IMR-90 (cell line): ENCODE measurements around the gene RPS29. TPM values are rescaled to one million over a fixed set of nuclear protein-coding genes. Genes with fewer than 3 reads are reported as not detected.
A peak's percentile ranks its signal among the peaks of the same experiment; 100 is the strongest.

Source experiments
- ATAC-seq: fragments of 200-7000 bp; cut with Tn5 transposase; 2 replicates; pipeline ENCODE4 v1.9.1; 2020; ENCODE audit warnings: low read depth, mild to moderate bottlenecking, moderate library complexity
- BruUV-seq: library from RNA; stranded (reverse); fragments of 400-500 nt; replicated peaks from 2 replicates; lab custom pipeline; 2021; lab: Mats Ljungman, UMichigan
- CTCF ChIA-PET: fragments of 300-600 bp; formaldehyde crosslinking; extraction: SDS; loops from one replicate; lab custom pipeline; 2021; ENCODE audit warnings: antibody characterized with exemption; lab: Yijun Ruan, JAX
- POLR2A ChIA-PET: fragments of 300-600 bp; sonication (Branson Sonifier 250); formaldehyde crosslinking; loops from one replicate; lab custom pipeline; 2022; ENCODE audit warnings: antibody characterized with exemption; ENCODE audit not compliant: unreplicated experiment; lab: Charles Lee
- DNase-seq: peaks from one replicate; pipeline ENCODE4 v3.0.0; 2013
- H2AFZ ChIP-seq: replicated peaks from 2 replicates; pipeline ENCODE3; 2013; ENCODE audit warnings: low read length, mild to moderate bottlenecking; ENCODE audit not compliant: poor library complexity
- H2AK5ac ChIP-seq: 2 replicates; pipeline ENCODE4 v1.6.1; 2013; ENCODE audit warnings: low read depth, low read length, inconsistent platforms
- H2AK9ac ChIP-seq: replicated peaks from 2 replicates; pipeline ENCODE3; 2013; ENCODE audit warnings: mild to moderate bottlenecking, low read depth, low read length, moderate library complexity; ENCODE audit not compliant: poor library complexity
- H2BK120ac ChIP-seq: 2 replicates; pipeline ENCODE4 v1.6.1; 2013; ENCODE audit warnings: low read depth, low read length, inconsistent platforms
- H2BK15ac ChIP-seq: 3 replicates; pipeline ENCODE4 v1.6.1; 2013; ENCODE audit warnings: low read depth, low read length, inconsistent platforms
- H2BK20ac ChIP-seq: 2 replicates; pipeline ENCODE4 v1.6.1; 2013; ENCODE audit warnings: low read depth, mild to moderate bottlenecking, inconsistent platforms, low read length, moderate library complexity
- H2BK5ac ChIP-seq: 2 replicates; pipeline ENCODE4 v1.6.1; 2013; ENCODE audit warnings: mild to moderate bottlenecking, low read depth, low read length, inconsistent platforms; ENCODE audit not compliant: poor library complexity, severe bottlenecking
- H3K14ac ChIP-seq: replicated peaks from 2 replicates; pipeline ENCODE4 v1.6.1; 2013; ENCODE audit warnings: low read depth, low read length, inconsistent platforms
- H3K18ac ChIP-seq: 2 replicates; pipeline ENCODE4 v1.6.1; 2013; ENCODE audit warnings: low read depth, low read length, control low read depth
- H3K23ac ChIP-seq: 2 replicates; pipeline ENCODE4 v1.6.1; 2013; ENCODE audit warnings: low read depth, low read length, inconsistent platforms
- H3K27ac ChIP-seq: 2 replicates; pipeline ENCODE4 v1.5.1; 2013; ENCODE audit warnings: mild to moderate bottlenecking, control low read depth, low read length; ENCODE audit not compliant: insufficient read depth
- H3K27me3 ChIP-seq: 2 replicates; pipeline ENCODE4 v1.6.1; 2013; ENCODE audit warnings: low read length; ENCODE audit not compliant: control insufficient read depth, insufficient read depth
- H3K36me3 ChIP-seq: 2 replicates; pipeline ENCODE4 v1.6.1; 2013; ENCODE audit warnings: low read length, mixed read lengths; ENCODE audit not compliant: control insufficient read depth, insufficient read depth
- H3K4ac ChIP-seq: 2 replicates; pipeline ENCODE4 v1.6.1; 2013; ENCODE audit warnings: low read depth, low read length, inconsistent platforms
- H3K4me1 ChIP-seq: 2 replicates; pipeline ENCODE4 v1.6.1; 2013; ENCODE audit warnings: low read length, mixed read lengths; ENCODE audit not compliant: control insufficient read depth, insufficient read depth
- H3K4me2 ChIP-seq: 2 replicates; pipeline ENCODE4 v1.6.1; 2013; ENCODE audit warnings: low read depth, mild to moderate bottlenecking, control low read depth, low read length, moderate library complexity
- H3K4me3 ChIP-seq: 2 replicates; pipeline ENCODE4 v1.5.1; 2013; ENCODE audit warnings: low read depth, mild to moderate bottlenecking, control low read depth, low read length, moderate library complexity; ENCODE audit not compliant: insufficient read depth
- H3K56ac ChIP-seq: 2 replicates; pipeline ENCODE4 v1.6.1; 2013; ENCODE audit warnings: low read length, inconsistent platforms; ENCODE audit not compliant: insufficient read depth; ENCODE audit errors: extremely low read depth
- H3K79me1 ChIP-seq, 2 experiments: 2 replicates each; pipeline ENCODE4 v1.6.1; 2013; ENCODE audit warnings: low read length in 2 of 2, inconsistent platforms in 1 of 2, low read depth in 1 of 2
- H3K9ac ChIP-seq: 2 replicates; pipeline ENCODE4 v1.6.1; 2013; ENCODE audit warnings: low read depth, low read length, control low read depth
- H3K9me1 ChIP-seq: 2 replicates; pipeline ENCODE4 v1.6.1; 2013; ENCODE audit warnings: low read length, inconsistent platforms; ENCODE audit not compliant: insufficient read depth
- H3K9me3 ChIP-seq: 2 replicates; pipeline ENCODE4 v1.6.1; 2013; ENCODE audit warnings: low read length; ENCODE audit not compliant: control insufficient read depth, insufficient read depth
- H4K20me1 ChIP-seq: 2 replicates; pipeline ENCODE4 v1.6.1; 2013; ENCODE audit warnings: low read length, inconsistent platforms; ENCODE audit not compliant: insufficient read depth
- H4K5ac ChIP-seq: 2 replicates; pipeline ENCODE4 v1.6.1; 2013; ENCODE audit warnings: mild to moderate bottlenecking, low read depth, low read length, control low read depth
- H4K8ac ChIP-seq, 2 experiments: 2 replicates each; pipeline ENCODE4 v1.6.1; 2013; ENCODE audit warnings: low read depth in 2 of 2, low read length in 2 of 2, control low read depth in 1 of 2, inconsistent platforms in 1 of 2
- H4K91ac ChIP-seq: 2 replicates; pipeline ENCODE4 v1.6.1; 2013; ENCODE audit warnings: low read depth, low read length, inconsistent platforms; ENCODE audit not compliant: insufficient read depth
- BHLHE40 ChIP-seq: fragments of 150-350 bp; IDR thresholded peaks from 2 replicates; pipeline ENCODE4 v1.6.1; 2016; ENCODE audit warnings: mild to moderate bottlenecking, low read depth, low read length
- FOS ChIP-seq: fragments of 150-350 bp; IDR thresholded peaks from 2 replicates; pipeline ENCODE4 v1.6.1; 2016; ENCODE audit warnings: low read depth, low read length
- MAFK ChIP-seq: IDR thresholded peaks from 2 replicates; pipeline ENCODE4 v1.6.1; 2012; ENCODE audit warnings: low read depth, low read length, improper control_type of control experiment
- MXI1 ChIP-seq: IDR thresholded peaks from 2 replicates; pipeline ENCODE4 v1.6.1; 2012; ENCODE audit warnings: low read depth, mild to moderate bottlenecking, low read length, moderate library complexity, borderline replicate concordance
- POLR2A ChIP-seq: IDR thresholded peaks from 2 replicates; pipeline ENCODE4 v1.6.1; 2012; ENCODE audit warnings: mild to moderate bottlenecking, low read depth, low read length
- RFX5 ChIP-seq: IDR thresholded peaks from 2 replicates; pipeline ENCODE4 v1.8.0; 2012; ENCODE audit warnings: low read depth, mild to moderate bottlenecking, low read length, moderate library complexity
- SMC3 ChIP-seq: fragments of 150-350 bp; IDR thresholded peaks from 2 replicates; pipeline ENCODE4 v1.6.1; 2016; ENCODE audit warnings: low read depth, mild to moderate bottlenecking, antibody characterized with exemption, low read length, moderate library complexity
- WGBS, 2 experiments: methylation state at CpG; one replicate each; pipeline versions ENCODE4 v1.1.5 to v1.1.7; 2013; ENCODE audit warnings: missing lambda C conversion rate in 2 of 2; ENCODE audit not compliant: insufficient read length in 1 of 2; ENCODE audit errors: extremely low coverage in 2 of 2; 5-methylcytosine and 5-hydroxymethylcytosine counted together
- dilution Hi-C: fragments of 300-500 bp; cut with HindIII; formaldehyde crosslinking; loops from one replicate; pipeline ENCODE4 v1.14.3; 2018; ENCODE audit warnings: low sequenced_read_pairs; ENCODE audit not compliant: unreplicated experiment
- in situ Hi-C: fragments of 300-500 bp; cut with MboI; formaldehyde crosslinking; loops from 3 replicates; pipeline ENCODE4 v1.14.3; 2019; ENCODE audit warnings: low sequenced_read_pairs, inconsistent platforms, mixed read lengths
- intact Hi-C: fragments of 100-400 bp; cut with micrococcal nuclease; formaldehyde crosslinking; loops from 2 replicates; pipeline ENCODE4 v1.10.0; 2022
- polyA plus RNA-seq, 3 experiments: library from polyadenylated mRNA; depleted of rRNA; stranded (reverse); fragments of >200 nt; gene quantifications; 2 replicates each; pipeline ENCODE4 v1.2.3, GENCODE V29; 2012; ENCODE audit warnings: low replicate concordance in 1 of 3
- total RNA-seq: library from RNA; depleted of rRNA; stranded (reverse); fragments of >200 nt; gene quantifications from 2 replicates; pipeline ENCODE4 v1.2.3, GENCODE V29; 2012
- TF ChIP-seq, protein P1 (sequence below): fragments of 150-350 bp; IDR thresholded peaks from 2 replicates; pipeline ENCODE4 v1.6.1; 2016; ENCODE audit warnings: low read depth, mild to moderate bottlenecking, low read length, moderate library complexity, borderline replicate concordance
- TF ChIP-seq, protein P2 (sequence below): conservative IDR thresholded peaks from 2 replicates; pipeline ENCODE4 v1.5.1; 2012; ENCODE audit warnings: mild to moderate bottlenecking, low read depth, low read length, improper control_type of control experiment
- TF ChIP-seq, protein P3 (sequence below): fragments of 150-350 bp; IDR thresholded peaks from 2 replicates; pipeline ENCODE4 v1.6.1; 2017; ENCODE audit warnings: mild to moderate bottlenecking, antibody characterized with exemption, low read length, low read depth

RPS29 gene
- total and polyA plus RNA-seq, 2 of the 4 experiments (the other 2 are of a cell fraction), result 318 to 10,393 TPM

DNA sequence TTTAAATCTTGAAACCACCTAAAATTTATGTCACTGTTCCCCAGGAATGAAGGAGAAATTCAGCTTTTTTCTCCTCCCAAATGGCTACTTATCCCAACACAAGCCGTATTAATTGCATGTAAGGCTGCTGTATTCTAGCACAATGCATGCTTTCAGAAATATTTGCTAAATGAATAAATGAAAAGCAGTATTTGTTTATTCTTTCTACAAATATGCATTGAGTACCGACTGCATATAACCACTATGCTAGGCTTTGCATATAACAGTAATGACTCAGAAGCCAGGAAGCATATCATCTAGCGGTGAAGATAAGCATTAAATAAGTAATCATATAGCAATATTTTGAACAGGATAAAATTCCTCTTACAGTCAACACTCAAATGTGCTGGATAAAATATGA is 6.8 kb upstream of the RPS29 start:
- in situ Hi-C loops (no loop called here), intact Hi-C loops (no loop called here), dilution Hi-C loops (no loop called here)
- H2AK5ac ChIP-seq, result no peak overlapping the region
- no peaks in the 10 kb centered on the region for H3K9me3 ChIP-seq
- ChIA-PET CTCF (interaction anchor here (0.7 kb wide), 1 partner anchor 20 kb away, joined by 4 read pairs; no protein-coding TSS in a partner anchor), POLR2A (no interaction called here)
- peaks cover 0 to 13% of the 10 kb centered on the region in 2 experiments; a peak in 2 of 4 replicates for H3K79me1 ChIP-seq
- no peaks in the 10 kb centered on the region for H4K20me1 ChIP-seq
- WGBS, 2 experiments, result no CpG with 5 or more reads among the region's 3 CpGs
- peak overlapping the region; percentile 81; the same call in 1 of the 2 replicates for H3K27ac ChIP-seq
- no peak overlapping the region for H3K14ac ChIP-seq
- H3K27me3 ChIP-seq, result no peaks in the 10 kb centered on the region
- no peak overlapping the region for H2BK20ac ChIP-seq
- H2AFZ ChIP-seq, result no peak overlapping the region
- H3K18ac ChIP-seq, result no peak overlapping the region; the same call in 1 of the 2 replicates
- no peak overlapping the region for H4K91ac ChIP-seq
- BruUV-seq, result no TSS peak
- TF ChIP-seq RFX5 (no peak), MXI1 (no peak), SMC3 (no peak), BHLHE40 (no peak), FOS (no peak), POLR2A (no peak), MAFK (peak; percentile 36; the same call in 1 of the 2 replicates)
- TF ChIP-seq, protein P1, sequence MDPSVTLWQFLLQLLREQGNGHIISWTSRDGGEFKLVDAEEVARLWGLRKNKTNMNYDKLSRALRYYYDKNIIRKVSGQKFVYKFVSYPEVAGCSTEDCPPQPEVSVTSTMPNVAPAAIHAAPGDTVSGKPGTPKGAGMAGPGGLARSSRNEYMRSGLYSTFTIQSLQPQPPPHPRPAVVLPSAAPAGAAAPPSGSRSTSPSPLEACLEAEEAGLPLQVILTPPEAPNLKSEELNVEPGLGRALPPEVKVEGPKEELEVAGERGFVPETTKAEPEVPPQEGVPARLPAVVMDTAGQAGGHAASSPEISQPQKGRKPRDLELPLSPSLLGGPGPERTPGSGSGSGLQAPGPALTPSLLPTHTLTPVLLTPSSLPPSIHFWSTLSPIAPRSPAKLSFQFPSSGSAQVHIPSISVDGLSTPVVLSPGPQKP, result no peak
- TF ChIP-seq, protein P2, sequence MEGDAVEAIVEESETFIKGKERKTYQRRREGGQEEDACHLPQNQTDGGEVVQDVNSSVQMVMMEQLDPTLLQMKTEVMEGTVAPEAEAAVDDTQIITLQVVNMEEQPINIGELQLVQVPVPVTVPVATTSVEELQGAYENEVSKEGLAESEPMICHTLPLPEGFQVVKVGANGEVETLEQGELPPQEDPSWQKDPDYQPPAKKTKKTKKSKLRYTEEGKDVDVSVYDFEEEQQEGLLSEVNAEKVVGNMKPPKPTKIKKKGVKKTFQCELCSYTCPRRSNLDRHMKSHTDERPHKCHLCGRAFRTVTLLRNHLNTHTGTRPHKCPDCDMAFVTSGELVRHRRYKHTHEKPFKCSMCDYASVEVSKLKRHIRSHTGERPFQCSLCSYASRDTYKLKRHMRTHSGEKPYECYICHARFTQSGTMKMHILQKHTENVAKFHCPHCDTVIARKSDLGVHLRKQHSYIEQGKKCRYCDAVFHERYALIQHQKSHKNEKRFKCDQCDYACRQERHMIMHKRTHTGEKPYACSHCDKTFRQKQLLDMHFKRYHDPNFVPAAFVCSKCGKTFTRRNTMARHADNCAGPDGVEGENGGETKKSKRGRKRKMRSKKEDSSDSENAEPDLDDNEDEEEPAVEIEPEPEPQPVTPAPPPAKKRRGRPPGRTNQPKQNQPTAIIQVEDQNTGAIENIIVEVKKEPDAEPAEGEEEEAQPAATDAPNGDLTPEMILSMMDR, result peak; percentile 19; the same call in 1 of the 2 replicates
- TF ChIP-seq, protein P3, sequence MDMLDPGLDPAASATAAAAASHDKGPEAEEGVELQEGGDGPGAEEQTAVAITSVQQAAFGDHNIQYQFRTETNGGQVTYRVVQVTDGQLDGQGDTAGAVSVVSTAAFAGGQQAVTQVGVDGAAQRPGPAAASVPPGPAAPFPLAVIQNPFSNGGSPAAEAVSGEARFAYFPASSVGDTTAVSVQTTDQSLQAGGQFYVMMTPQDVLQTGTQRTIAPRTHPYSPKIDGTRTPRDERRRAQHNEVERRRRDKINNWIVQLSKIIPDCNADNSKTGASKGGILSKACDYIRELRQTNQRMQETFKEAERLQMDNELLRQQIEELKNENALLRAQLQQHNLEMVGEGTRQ, result no peak
- no peaks in the 10 kb centered on the region for H3K36me3 ChIP-seq
- H3K4me2 ChIP-seq, result no peak overlapping the region
- H4K8ac ChIP-seq, result peak overlapping the region in 1 of 2 experiments; percentile 48; a peak in 1 of 4 replicates
- peaks cover 4% of the 10 kb centered on the region; the same call in 1 of the 2 replicates for H3K9me1 ChIP-seq
- no peak overlapping the region for H3K23ac ChIP-seq
- peak overlapping the region; percentile 68 for H2BK120ac ChIP-seq
- H3K4me1 ChIP-seq, result peaks cover 5% of the 10 kb centered on the region; the same call in 1 of the 2 replicates
- H3K4ac ChIP-seq, result 0 out of 2 replicates have a peak overlapping the region, but pooled peaks have one; percentile 29
- H3K56ac ChIP-seq, result no peak overlapping the region
- H2AK9ac ChIP-seq, result no peak overlapping the region
- no peak overlapping the region for H3K9ac ChIP-seq
- peak overlapping the region; percentile 77 for H2BK5ac ChIP-seq
- H3K4me3 ChIP-seq, result no peak overlapping the region
- ATAC-seq (peak; percentile 78), DNase-seq (peak; percentile 89)
- no peak overlapping the region for H4K5ac ChIP-seq
- no peak overlapping the region; the same call in 2 of the 3 replicates for H2BK15ac ChIP-seq
